ENCODE data around the gene PAQR5. TPM values are rescaled to one million over a fixed set of nuclear protein-coding genes. Genes with fewer than 3 reads are reported as not detected.

PAQR5 gene
- total and polyA plus RNA-seq, 9 of the 15 experiments (the other 6 are each of a cell fraction or from before 2014, with no cell fraction given), result 0.04 to 0.08 TPM; not detected in 7

GRCh38 chr15:69412701-69413100 lies 114.0 kb downstream of the PAQR5 start:
- H3K4me2 ChIP-seq (ENCODE audit: insufficient read depth, low read length), result no peak overlapping the region
- no peak for FAIRE-seq
- ChIA-PET POLR2A (interaction anchor here (1.6 to 2.1 kb wide), 2 partner anchors 12 to 18 kb away, joined by 5 to 6 read pairs; no protein-coding TSS in a partner anchor), CTCF (ENCODE audit: low intra/inter-chr PET ratio) (no interaction called here)
- H4K20me1 ChIP-seq (replicated peaks; ENCODE audit: control insufficient read depth, insufficient read depth, low read length), result no peaks in the 10 kb centered on the region
- H3K79me2 ChIP-seq (ENCODE audit: control insufficient read depth, insufficient read depth, low read length), result peaks cover 36% of the 10 kb centered on the region
- H3K9me1 ChIP-seq (ENCODE audit: control insufficient read depth, insufficient read depth, low read length), result no peaks in the 10 kb centered on the region
- H3K27ac ChIP-seq (ENCODE audit: extremely low read depth, low read depth, low read length), result no peak overlapping the region
- no peak overlapping the region for H3K4me3 ChIP-seq
- no peak overlapping the region for H2AFZ ChIP-seq (ENCODE audit: low read depth, low read length)
- intact Hi-C loops (cut with micrococcal nuclease), result no loop called here
- H3K9ac ChIP-seq (ENCODE audit: insufficient read depth in 1 of 2, low read depth in 2 of 2, low read length in 2 of 2), result no peak overlapping the region
- BruUV-seq (replicated peaks), result no TSS peak
- no peaks in the 10 kb centered on the region for H3K9me3 ChIP-seq (replicated peaks; ENCODE audit: control insufficient read depth, insufficient read depth, low read depth, low read length)
- no peaks in the 10 kb centered on the region for H3K27me3 ChIP-seq (ENCODE audit: control insufficient read depth in 2 of 2, insufficient read depth in 2 of 2, low read length in 2 of 2)
- 17% methylated on average over 1 of the region's 1 CpG for WGBS (ENCODE audit: insufficient coverage, low coverage, missing lambda C conversion rate)
- DNase-seq (ENCODE audit: extremely low read depth in 1 of 4, low spot score in 3 of 4), result no peak
- H3K4me1 ChIP-seq (replicated peaks in 1 of 2; ENCODE audit: control insufficient read depth in 2 of 2, insufficient read depth in 2 of 2, low read length in 2 of 2), result peaks cover 0 to 9% of the 10 kb centered on the region in 2 experiments; a peak in 2 of 5 replicates
- peaks cover 14% of the 10 kb centered on the region for H3K36me3 ChIP-seq (ENCODE audit: control insufficient read depth, insufficient read depth, low read length)
- in situ Hi-C loops (cut with MboI), result no loop called here
- TF ChIP-seq CREM (IDR thresholded peaks at IDR 0.05; ENCODE audit: low read depth), result no peak
- TF ChIP-seq ZFX (CRISPR knock-in tag; IDR thresholded peaks at IDR 0.05), result no peak
- no peak for TF ChIP-seq FOXK1 (CRISPR knock-in tag; IDR thresholded peaks at IDR 0.05; ENCODE audit: borderline replicate concordance)
- TF ChIP-seq ZNF280A (IDR thresholded peaks at IDR 0.05; ENCODE audit: low read depth, partially characterized antibody), result no peak
- TF ChIP-seq OTX1 (CRISPR knock-in tag; IDR thresholded peaks at IDR 0.05), result no peak
- TF ChIP-seq PTRF (tag; IDR thresholded peaks at IDR 0.05), result no peak
- TF ChIP-seq MXI1 (IDR thresholded peaks at IDR 0.05; ENCODE audit: low read depth, low read length), result no peak
- TF ChIP-seq TBL1XR1 (IDR thresholded peaks at IDR 0.05; ENCODE audit: low read length in 2 of 2), result no peak
- no peak for TF ChIP-seq ZNF707 (CRISPR knock-in tag; conservative IDR thresholded peaks at IDR 0.05)
- no peak for TF ChIP-seq SMARCB1 (IDR thresholded peaks at IDR 0.05; ENCODE audit: insufficient read length, low read depth)
- TF ChIP-seq CCNT2 (IDR thresholded peaks at IDR 0.05; ENCODE audit: borderline replicate concordance, extremely low read depth, insufficient read length, low read depth, low read length), result no peak
- no peak for TF ChIP-seq MXD1 (CRISPR knock-in tag; IDR thresholded peaks at IDR 0.05; ENCODE audit: borderline replicate concordance, poor library complexity, severe bottlenecking)
- no peak for TF ChIP-seq HDAC2 (IDR thresholded peaks at IDR 0.05)
- no peak for TF ChIP-seq ZNF79 (CRISPR knock-in tag; IDR thresholded peaks at IDR 0.05; ENCODE audit: low read depth)
- TF ChIP-seq POLR3G (IDR thresholded peaks at IDR 0.05; ENCODE audit: extremely low read depth, insufficient read length, insufficient replicate concordance), result no peak
- no peak for TF ChIP-seq ZNF518B (CRISPR knock-in tag; IDR thresholded peaks at IDR 0.05)
- TF ChIP-seq ZNF354B (CRISPR knock-in tag; IDR thresholded peaks at IDR 0.05), result no peak
- no peak for ATAC-seq
